ENCODE data around the gene SHFL. TPM values are rescaled to one million over a fixed set of nuclear protein-coding genes. Genes with fewer than 3 reads are reported as not detected.

The SHFL gene
- total RNA-seq, 4 donors from 2014 or later, result 18.5 to 46.1 (median 32.6) TPM

DNA sequence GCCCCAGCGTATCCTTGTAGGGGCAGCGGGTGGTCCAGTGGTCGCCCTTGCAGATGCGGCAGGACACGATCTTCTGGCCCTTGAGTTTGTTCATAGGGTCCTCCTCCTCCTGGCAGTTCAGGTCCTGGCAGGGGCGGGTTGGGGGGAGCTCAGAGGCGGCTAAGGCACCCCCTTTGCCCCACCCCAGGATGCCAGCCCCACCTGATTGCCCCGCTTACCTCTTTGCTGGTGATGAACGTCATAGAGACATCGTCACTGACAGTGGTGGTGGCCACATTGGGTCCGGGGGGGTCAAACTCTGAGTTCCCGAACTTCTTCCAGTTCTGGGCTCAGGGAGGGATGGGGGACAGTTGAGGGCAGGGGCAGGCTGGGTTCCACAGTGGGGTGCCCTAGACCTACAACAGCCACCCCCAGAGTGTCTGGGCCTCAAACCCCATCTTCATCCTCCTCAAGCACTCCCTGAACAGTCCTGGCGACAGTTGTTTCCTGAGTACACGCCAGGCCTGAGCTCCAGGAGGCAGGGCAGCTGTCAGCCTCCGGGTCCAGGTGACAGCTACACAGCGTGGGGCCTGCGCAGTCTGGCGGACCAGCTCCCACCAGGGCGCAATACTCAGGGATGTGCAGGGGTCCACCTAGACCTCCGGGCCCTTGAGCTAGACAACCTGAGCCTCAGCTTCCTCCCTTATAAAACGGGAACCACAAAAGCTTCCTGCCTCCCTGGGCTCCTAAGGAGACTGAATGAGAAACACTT lies 30.9 kb downstream of the SHFL start:
- H3K4me3 ChIP-seq (replicated peaks in 1 of 3), result no peak overlapping the region
- H3K9me3 ChIP-seq, result no peaks in the 10 kb centered on the region
- no peak for TF ChIP-seq POLR2A (IDR thresholded peaks at IDR 0.05)
- TF ChIP-seq, protein P1, sequence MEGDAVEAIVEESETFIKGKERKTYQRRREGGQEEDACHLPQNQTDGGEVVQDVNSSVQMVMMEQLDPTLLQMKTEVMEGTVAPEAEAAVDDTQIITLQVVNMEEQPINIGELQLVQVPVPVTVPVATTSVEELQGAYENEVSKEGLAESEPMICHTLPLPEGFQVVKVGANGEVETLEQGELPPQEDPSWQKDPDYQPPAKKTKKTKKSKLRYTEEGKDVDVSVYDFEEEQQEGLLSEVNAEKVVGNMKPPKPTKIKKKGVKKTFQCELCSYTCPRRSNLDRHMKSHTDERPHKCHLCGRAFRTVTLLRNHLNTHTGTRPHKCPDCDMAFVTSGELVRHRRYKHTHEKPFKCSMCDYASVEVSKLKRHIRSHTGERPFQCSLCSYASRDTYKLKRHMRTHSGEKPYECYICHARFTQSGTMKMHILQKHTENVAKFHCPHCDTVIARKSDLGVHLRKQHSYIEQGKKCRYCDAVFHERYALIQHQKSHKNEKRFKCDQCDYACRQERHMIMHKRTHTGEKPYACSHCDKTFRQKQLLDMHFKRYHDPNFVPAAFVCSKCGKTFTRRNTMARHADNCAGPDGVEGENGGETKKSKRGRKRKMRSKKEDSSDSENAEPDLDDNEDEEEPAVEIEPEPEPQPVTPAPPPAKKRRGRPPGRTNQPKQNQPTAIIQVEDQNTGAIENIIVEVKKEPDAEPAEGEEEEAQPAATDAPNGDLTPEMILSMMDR (IDR thresholded peaks at IDR 0.05), result no peak
- peaks cover 32 to 40% of the 10 kb centered on the region in 2 donors for H3K36me3 ChIP-seq
- no peak overlapping the region for H3K27ac ChIP-seq
- WGBS, 2 donors, result 94 to 96% methylated on average over 15 to 20 of the region's 21 CpGs
- peaks cover 13 to 24% of the 10 kb centered on the region in 2 donors for H3K4me1 ChIP-seq
- intact Hi-C loops (cut with DNase I), result loop anchor here (10.0 kb wide), 1 partner anchor 138 kb away; the partner anchor contains the start of gene MRPL4
- no peak for DNase-seq
- H3K27me3 ChIP-seq, result no peaks in the 10 kb centered on the region

DNA sequence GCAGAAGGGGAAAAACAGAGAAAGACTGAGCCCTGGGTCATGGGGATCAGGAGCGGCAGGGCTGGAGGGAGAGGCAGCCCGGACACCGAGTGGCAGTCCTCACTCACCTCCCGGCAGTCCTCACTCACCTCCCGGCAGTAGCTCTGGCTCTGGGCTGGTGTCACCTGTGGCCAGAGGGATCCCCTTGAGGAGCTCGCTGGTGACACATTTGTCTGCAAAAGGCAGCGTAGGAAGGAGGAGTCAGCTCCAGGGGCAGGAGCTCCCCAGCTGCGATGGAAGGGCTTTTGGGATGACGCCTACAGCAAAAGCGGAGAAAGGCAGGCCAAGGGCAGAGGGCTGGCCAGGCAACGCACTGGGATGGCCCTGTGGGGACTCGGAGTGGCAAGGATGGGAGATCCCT lies 32.8 kb downstream of the SHFL start:
- H3K27ac ChIP-seq, result peak overlapping the region in 1 of 3 donors; percentile 24

DNA sequence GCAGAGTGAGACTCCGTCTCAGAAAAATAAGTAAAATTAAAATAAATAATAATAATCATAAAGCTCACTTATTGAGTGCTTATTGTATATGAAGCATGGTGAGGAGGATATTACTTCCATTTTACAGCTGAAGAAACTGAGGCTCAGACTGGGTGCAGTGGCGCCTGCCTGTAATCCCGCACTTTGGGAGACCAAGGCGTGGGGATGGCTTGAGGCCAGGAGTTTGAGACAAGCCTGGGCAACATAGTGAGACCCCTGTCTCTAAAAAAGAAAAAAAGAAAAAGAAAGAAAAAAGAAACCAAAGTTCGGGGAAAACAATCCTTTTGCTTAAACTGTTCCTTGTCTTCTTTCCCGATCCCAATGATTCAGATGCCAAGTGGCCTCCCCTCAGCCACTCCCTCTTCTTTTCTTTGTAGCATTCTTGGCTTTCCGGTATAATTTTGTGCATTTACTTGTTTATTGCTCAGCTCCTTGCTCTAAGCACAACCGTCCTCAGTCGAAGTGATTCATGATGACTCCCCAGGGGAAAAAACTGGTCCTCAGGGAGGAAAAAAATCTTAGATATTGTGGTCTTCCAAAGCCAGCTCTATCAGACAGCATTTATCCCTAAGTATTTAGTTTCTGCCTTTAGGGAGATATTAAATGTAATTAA lies 34.5 kb downstream of the SHFL start:
- TF ChIP-seq, protein P1 (IDR thresholded peaks at IDR 0.05), result no peak
- TF ChIP-seq POLR2A (IDR thresholded peaks at IDR 0.05), result no peak
- Histone ChIP-seq H3K4me1 (peaks cover 13 to 25% of the 10 kb centered on the region in 2 donors), H3K36me3 (peaks cover 21 to 27% of the 10 kb centered on the region in 2 donors), H3K9me3 (no peaks in the 10 kb centered on the region), H3K27me3 (no peaks in the 10 kb centered on the region), H3K4me3 (replicated peaks in 1 of 3) (no peak overlapping the region), H3K27ac (peak overlapping the region; percentile 3 to 83 (median 68))
- DNase-seq, result no peak
- WGBS, 2 donors, result 75 to 79% methylated on average over 9 of the region's 9 CpGs
- intact Hi-C loops (cut with DNase I), result no loop called here

More for the DNA sequence above, 32.8 kb downstream of the SHFL start:
- peaks cover 13 to 25% of the 10 kb centered on the region in 2 donors for H3K4me1 ChIP-seq
- H3K27me3 ChIP-seq, result no peaks in the 10 kb centered on the region
- H3K4me3 ChIP-seq (replicated peaks in 1 of 3), result peak overlapping the region; percentile 60 to 74 (median 65)
- peaks cover 32 to 40% of the 10 kb centered on the region in 2 donors for H3K36me3 ChIP-seq
- intact Hi-C loops (cut with DNase I), result loop anchor here (10.0 kb wide), 1 partner anchor 136 kb away; the partner anchor contains the start of gene MRPL4
- no peaks in the 10 kb centered on the region for H3K9me3 ChIP-seq
- 41 to 50% methylated on average over 12 of the region's 12 CpGs for WGBS, 2 donors
- TF ChIP-seq, protein P1 (IDR thresholded peaks at IDR 0.05), result no peak
- no peak for TF ChIP-seq POLR2A (IDR thresholded peaks at IDR 0.05)
- DNase-seq, result no peak

DNA sequence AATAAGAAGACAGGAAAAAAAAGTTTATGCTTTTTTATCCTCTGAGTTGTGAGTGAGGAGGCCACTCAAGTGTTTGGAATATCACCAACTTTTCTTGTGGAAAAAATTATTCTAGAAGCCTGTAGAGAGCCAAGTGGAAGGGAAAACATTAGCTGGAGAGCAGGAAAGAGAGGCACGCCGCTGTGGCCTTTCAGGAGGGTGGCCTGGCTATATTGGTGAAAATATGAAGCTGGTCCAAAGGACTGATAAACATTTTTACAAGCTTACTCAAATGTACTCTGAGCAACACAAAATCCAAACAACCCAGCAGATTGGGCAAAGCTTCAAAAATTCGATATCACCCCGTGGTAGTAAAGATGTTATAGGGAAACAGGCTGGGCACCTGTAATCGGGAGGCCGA lies 35.9 kb downstream of the SHFL start:
- H3K27me3 ChIP-seq, result no peaks in the 10 kb centered on the region
- H3K4me1 ChIP-seq, result peaks cover 13 to 25% of the 10 kb centered on the region in 2 donors
- no peak for TF ChIP-seq POLR2A (IDR thresholded peaks at IDR 0.05)
- TF ChIP-seq, protein P1 (IDR thresholded peaks at IDR 0.05), result no peak
- intact Hi-C loops (cut with DNase I), result no loop called here
- H3K4me3 ChIP-seq (replicated peaks in 1 of 3), result no peak overlapping the region
- H3K36me3 ChIP-seq, result peaks cover 8 to 13% of the 10 kb centered on the region in 2 donors
- no peaks in the 10 kb centered on the region for H3K9me3 ChIP-seq
- WGBS, 2 donors, result 40 to 46% methylated on average over 6 of the region's 6 CpGs
- peak; percentile 47 to 55 for DNase-seq
- peak overlapping the region; percentile 31 to 83 (median 78) for H3K27ac ChIP-seq

DNA sequence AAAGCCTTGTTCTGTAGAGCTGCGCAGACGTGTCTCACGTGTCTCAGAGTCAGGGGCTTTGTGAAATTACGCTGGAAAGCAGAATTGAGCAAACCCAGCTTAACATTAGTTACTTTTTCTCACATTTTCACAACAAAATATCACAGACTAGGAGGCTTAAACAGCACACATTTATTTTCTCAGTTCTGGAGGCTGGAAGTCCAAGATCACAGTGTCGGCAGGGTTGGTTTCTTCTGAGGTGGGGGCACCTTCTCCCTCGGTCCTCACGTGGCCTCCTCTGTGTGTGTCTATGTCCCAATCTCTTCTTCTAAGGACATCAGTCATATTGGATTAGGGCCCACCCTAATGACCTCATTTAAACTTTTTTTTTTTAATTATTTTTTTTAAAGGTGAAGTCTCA lies 38.3 kb downstream of the SHFL start:
- 95 to 96% methylated on average over 7 of the region's 7 CpGs for WGBS, 2 donors
- no peaks in the 10 kb centered on the region for H3K9me3 ChIP-seq

More for the DNA sequence above, 38.3 kb downstream of the SHFL start:
- no peaks in the 10 kb centered on the region for H3K36me3 ChIP-seq
- H3K27me3 ChIP-seq, result no peaks in the 10 kb centered on the region
- H3K4me3 ChIP-seq (replicated peaks in 1 of 3), result no peak overlapping the region
- no peak for DNase-seq
- peaks cover 7 to 17% of the 10 kb centered on the region in 2 donors for H3K4me1 ChIP-seq
- TF ChIP-seq, protein P1 (IDR thresholded peaks at IDR 0.05), result no peak
- no peak for TF ChIP-seq POLR2A (IDR thresholded peaks at IDR 0.05)
- no peak overlapping the region for H3K27ac ChIP-seq
- intact Hi-C loops (cut with DNase I), result no loop called here
